Glutamatergic neuron (in vitro differentiated cells): ENCODE data around the gene WNT3A. TPM values are rescaled to one million over a fixed set of nuclear protein-coding genes. Genes with fewer than 3 reads are reported as not detected.
A peak's percentile ranks its signal among the peaks of the same experiment; 100 is the strongest.

ENCODE experiments used
- DNase-seq: peaks from one replicate; pipeline ENCODE4 v3.0.0; 2022
- H3K27ac Mint-ChIP-seq: one replicate; pipeline ENCODE4 v1.8.0; 2020; ENCODE audit warnings: mild to moderate bottlenecking, mixed read lengths, inconsistent platforms; ENCODE audit not compliant: unreplicated experiment
- H3K27me3 Mint-ChIP-seq: one replicate; pipeline ENCODE4 v1.8.0; 2020; ENCODE audit warnings: mild to moderate bottlenecking, moderate library complexity, mixed read lengths, inconsistent platforms; ENCODE audit not compliant: unreplicated experiment
- H3K36me3 Mint-ChIP-seq: one replicate; pipeline ENCODE4 v1.8.0; 2020; ENCODE audit warnings: mild to moderate bottlenecking, mixed read lengths, inconsistent platforms; ENCODE audit not compliant: unreplicated experiment
- H3K4me1 Mint-ChIP-seq: one replicate; pipeline ENCODE4 v1.8.0; 2020; ENCODE audit warnings: mild to moderate bottlenecking, low read depth, mixed read lengths, inconsistent platforms; ENCODE audit not compliant: unreplicated experiment
- H3K4me3 Mint-ChIP-seq: one replicate; pipeline ENCODE4 v1.8.0; 2020; ENCODE audit warnings: mild to moderate bottlenecking, mixed read lengths, inconsistent platforms; ENCODE audit not compliant: unreplicated experiment
- H3K9me3 Mint-ChIP-seq: one replicate; pipeline ENCODE4 v1.8.0; 2020; ENCODE audit warnings: mild to moderate bottlenecking, moderate library complexity, mixed read lengths, inconsistent platforms; ENCODE audit not compliant: unreplicated experiment
- total RNA-seq: library from RNA; stranded (reverse); fragmentation: NEBNext Ultra II Directional; extraction: Animal tissue kit (Norgen Biotek cat#: 25700); gene quantifications from one replicate; pipeline ENCODE4 v1.2.1, GENCODE V29; 2021; ENCODE audit not compliant: unreplicated experiment
- TF ChIP-seq, protein P1 (sequence below): fragments of 200-600 bp; sonication (generic); IDR thresholded peaks from one replicate; pipeline ENCODE4 v1.5.0; 2021; ENCODE audit not compliant: partially characterized antibody, unreplicated experiment

The WNT3A gene
- total RNA-seq, 1 donor from 2014 or later: not detected

DNA sequence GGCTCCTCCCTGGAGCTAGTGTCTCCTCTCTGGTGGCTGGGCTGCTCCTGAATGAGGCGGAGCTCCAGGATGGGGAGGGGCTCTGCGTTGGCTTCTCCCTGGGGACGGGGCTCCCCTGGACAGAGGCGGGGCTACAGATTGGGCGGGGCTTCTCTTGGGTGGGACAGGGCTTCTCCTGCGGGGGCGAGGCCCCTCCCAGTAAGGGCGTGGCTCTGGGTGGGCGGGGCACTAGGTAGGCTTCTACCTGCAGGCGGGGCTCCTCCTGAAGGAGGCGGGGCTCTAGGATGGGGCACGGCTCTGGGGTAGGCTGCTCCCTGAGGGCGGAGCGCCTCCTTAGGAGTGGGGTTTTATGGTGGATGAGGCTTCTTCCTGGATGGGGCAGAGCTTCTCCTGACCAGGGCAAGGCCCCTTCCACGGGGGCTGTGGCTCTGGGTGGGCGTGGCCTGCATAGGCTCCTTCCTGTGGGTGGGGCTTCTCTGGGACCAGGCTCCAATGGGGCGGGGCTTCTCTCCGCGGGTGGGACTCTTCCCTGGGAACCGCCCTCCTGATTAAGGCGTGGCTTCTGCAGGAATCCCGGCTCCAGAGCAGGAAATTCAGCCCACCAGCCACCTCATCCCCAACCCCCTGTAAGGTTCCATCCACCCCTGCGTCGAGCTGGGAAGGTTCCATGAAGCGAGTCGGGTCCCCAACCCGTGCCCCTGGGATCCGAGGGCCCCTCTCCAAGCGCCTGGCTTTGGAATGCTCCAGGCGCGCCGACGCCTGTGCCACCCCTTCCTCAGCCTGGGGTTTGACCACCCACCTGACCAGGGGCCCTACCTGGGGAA lies 53.0 kb downstream of the WNT3A start:
- Mint-ChIP-seq H3K4me1 (no peaks in the 10 kb centered on the region), H3K36me3 (peaks cover 10% of the 10 kb centered on the region), H3K4me3 (no peak overlapping the region), H3K27me3 (peaks cover 18% of the 10 kb centered on the region), H3K27ac (no peak overlapping the region), H3K9me3 (peaks cover 8% of the 10 kb centered on the region)
- TF ChIP-seq, protein P1, sequence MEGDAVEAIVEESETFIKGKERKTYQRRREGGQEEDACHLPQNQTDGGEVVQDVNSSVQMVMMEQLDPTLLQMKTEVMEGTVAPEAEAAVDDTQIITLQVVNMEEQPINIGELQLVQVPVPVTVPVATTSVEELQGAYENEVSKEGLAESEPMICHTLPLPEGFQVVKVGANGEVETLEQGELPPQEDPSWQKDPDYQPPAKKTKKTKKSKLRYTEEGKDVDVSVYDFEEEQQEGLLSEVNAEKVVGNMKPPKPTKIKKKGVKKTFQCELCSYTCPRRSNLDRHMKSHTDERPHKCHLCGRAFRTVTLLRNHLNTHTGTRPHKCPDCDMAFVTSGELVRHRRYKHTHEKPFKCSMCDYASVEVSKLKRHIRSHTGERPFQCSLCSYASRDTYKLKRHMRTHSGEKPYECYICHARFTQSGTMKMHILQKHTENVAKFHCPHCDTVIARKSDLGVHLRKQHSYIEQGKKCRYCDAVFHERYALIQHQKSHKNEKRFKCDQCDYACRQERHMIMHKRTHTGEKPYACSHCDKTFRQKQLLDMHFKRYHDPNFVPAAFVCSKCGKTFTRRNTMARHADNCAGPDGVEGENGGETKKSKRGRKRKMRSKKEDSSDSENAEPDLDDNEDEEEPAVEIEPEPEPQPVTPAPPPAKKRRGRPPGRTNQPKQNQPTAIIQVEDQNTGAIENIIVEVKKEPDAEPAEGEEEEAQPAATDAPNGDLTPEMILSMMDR: no peak
- DNase-seq: peak; percentile 28

DNA sequence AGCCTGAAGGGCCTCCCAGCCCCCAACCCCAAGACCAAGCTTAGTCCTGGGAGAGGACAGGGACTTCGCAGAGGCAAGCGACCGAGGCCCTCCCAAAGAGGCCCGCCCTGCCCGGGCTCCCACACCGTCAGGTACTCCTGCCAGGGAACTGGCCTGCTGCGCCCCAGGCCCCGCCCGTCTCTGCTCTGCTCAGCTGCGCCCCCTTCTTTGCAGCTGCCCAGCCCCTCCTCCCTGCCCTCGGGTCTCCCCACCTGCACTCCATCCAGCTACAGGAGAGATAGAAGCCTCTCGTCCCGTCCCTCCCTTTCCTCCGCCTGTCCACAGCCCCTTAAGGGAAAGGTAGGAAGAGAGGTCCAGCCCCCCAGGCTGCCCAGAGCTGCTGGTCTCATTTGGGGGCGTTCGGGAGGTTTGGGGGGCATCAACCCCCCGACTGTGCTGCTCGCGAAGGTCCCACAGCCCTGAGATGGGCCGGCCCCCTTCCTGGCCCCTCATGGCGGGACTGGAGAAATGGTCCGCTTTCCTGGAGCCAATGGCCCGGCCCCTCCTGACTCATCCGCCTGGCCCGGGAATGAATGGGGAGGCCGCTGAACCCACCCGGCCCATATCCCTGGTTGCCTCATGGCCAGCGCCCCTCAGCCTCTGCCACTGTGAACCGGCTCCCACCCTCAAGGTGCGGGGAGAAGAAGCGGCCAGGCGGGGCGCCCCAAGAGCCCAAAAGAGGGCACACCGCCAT lies 53.8 kb downstream of the WNT3A start:
- peaks cover 10% of the 10 kb centered on the region for H3K36me3 Mint-ChIP-seq
- peaks cover 8% of the 10 kb centered on the region for H3K9me3 Mint-ChIP-seq
- H3K27me3 Mint-ChIP-seq: peaks cover 18% of the 10 kb centered on the region
- H3K27ac Mint-ChIP-seq: no peak overlapping the region
- H3K4me3 Mint-ChIP-seq: peak overlapping the region; percentile 46
- DNase-seq: peak; percentile 17
- no peaks in the 10 kb centered on the region for H3K4me1 Mint-ChIP-seq
- TF ChIP-seq, protein P1: no peak

DNA sequence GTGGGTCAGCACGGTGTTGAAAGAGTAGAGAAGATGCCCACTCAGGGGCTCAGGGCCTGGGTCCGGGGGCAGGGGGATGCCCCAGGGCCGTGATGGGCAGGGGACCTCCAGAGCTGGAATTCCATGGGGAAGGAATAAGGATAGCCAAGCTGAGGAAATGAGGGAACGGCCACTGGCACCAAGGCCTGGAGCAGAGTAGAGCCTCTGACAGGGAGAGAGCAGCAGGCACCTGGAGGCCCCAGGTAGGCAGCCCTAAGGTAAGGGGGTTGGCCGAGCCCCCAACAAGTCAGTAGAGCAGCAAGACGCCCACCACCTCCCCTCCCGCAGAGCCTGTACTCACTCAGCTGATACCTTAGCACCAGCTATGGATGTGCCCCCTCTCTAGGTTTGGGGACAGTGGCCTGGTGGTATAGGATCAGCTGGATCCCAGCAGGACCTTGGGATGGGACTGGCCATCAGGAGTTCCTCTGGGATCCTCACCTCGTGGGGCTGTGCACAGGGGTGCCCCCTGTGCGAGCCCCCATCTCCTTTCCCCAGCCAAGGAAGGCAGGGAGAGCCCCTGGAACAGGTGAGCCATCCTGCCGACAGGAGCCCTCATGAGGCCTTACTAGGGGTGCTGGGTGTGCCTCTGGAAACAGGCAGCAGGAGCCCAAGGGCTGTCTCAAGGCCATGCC lies 54.8 kb downstream of the WNT3A start:
- TF ChIP-seq, protein P1: no peak
- Mint-ChIP-seq H3K4me3 (peak overlapping the region; percentile 46), H3K27ac (no peak overlapping the region), H3K4me1 (no peaks in the 10 kb centered on the region), H3K36me3 (peaks cover 10% of the 10 kb centered on the region), H3K9me3 (peaks cover 8% of the 10 kb centered on the region), H3K27me3 (peaks cover 14% of the 10 kb centered on the region)
- DNase-seq: no peak

DNA sequence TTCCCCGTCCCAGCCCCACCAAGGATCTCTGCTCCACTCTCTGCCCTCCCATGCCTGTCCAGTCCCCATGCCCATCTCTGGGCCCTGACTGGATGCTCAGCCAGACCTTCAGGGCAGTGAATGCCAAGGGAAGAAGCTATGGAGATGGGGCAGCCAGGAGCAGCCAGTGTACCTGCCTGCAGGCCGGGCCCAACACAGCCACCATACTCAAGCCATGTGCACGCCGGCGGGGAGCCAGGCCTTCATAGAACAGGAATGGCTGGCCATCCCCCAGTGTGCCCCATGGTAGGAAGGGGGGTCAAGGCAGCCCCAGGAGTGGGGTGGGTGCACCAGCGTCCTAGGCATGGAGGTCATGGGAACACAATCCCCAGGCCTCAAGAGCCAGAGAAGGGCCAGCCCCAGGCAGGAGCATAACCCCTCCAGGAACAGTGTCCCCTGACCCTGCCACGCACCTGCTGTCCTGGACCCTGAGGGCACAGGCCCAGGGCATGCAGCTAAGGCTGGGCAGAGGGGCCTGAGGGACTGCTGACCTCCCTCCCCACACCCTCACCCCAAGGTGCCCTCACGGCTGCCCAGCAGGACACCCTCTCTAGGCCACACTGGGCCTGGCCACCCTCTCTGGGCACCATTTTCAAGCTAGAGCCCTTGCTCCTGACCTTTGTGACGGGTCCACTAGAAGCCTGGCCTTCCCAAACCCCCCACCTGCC lies 55.4 kb downstream of the WNT3A start:
- peak; percentile 12 for DNase-seq
- no peak overlapping the region for H3K27ac Mint-ChIP-seq
- H3K4me3 Mint-ChIP-seq: no peak overlapping the region
- H3K36me3 Mint-ChIP-seq: peaks cover 10% of the 10 kb centered on the region
- TF ChIP-seq, protein P1: no peak
- no peaks in the 10 kb centered on the region for H3K4me1 Mint-ChIP-seq
- H3K27me3 Mint-ChIP-seq: peaks cover 18% of the 10 kb centered on the region
- peaks cover 8% of the 10 kb centered on the region for H3K9me3 Mint-ChIP-seq
